ENCODE results near the gene TRIM26.

Gene TRIM26

DNA sequence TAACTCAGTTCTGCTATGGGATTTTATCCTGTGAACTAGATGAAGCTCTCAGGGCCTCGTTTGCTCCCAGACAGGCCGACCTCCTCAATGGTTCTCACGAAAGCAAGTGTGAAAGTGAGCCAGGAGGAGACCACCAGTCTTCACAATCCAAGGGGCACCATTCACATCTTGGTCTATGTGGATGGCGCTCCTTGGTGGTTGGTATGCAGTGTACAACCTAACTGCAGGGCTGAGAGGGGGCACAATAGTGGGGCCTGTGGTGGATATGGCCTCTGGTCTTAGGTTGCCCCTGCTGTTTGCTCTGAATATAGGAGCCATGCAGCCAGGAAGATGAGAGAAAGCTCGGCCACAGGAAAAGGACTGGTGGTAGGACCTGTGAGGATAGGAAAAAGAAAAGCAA lies 24.7 kb downstream of the TRIM26 start:
- ATAC-seq = no peak
- TF ChIP-seq ESRRG (CRISPR knock-in tag; IDR thresholded peaks at IDR 0.05) (no peak), ZFP3 (CRISPR knock-in tag; IDR thresholded peaks at IDR 0.05) (no peak), ZNF70 (CRISPR knock-in tag; IDR thresholded peaks at IDR 0.05) (no peak), SNAI2 (CRISPR knock-in tag; IDR thresholded peaks at IDR 0.05) (no peak), ZC3H10 (CRISPR knock-in tag; IDR thresholded peaks at IDR 0.05) (no peak), CSDC2 (CRISPR knock-in tag; IDR thresholded peaks at IDR 0.05) (no peak)
- TF ChIP-seq, protein P1, sequence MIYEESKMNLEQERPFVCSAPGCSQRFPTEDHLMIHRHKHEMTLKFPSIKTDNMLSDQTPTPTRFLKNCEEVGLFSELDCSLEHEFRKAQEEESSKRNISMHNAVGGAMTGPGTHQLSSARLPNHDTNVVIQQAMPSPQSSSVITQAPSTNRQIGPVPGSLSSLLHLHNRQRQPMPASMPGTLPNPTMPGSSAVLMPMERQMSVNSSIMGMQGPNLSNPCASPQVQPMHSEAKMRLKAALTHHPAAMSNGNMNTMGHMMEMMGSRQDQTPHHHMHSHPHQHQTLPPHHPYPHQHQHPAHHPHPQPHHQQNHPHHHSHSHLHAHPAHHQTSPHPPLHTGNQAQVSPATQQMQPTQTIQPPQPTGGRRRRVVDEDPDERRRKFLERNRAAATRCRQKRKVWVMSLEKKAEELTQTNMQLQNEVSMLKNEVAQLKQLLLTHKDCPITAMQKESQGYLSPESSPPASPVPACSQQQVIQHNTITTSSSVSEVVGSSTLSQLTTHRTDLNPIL (CRISPR knock-in tag; IDR thresholded peaks at IDR 0.05; ENCODE audit: low read depth) = no peak
- TF ChIP-seq, protein P2, sequence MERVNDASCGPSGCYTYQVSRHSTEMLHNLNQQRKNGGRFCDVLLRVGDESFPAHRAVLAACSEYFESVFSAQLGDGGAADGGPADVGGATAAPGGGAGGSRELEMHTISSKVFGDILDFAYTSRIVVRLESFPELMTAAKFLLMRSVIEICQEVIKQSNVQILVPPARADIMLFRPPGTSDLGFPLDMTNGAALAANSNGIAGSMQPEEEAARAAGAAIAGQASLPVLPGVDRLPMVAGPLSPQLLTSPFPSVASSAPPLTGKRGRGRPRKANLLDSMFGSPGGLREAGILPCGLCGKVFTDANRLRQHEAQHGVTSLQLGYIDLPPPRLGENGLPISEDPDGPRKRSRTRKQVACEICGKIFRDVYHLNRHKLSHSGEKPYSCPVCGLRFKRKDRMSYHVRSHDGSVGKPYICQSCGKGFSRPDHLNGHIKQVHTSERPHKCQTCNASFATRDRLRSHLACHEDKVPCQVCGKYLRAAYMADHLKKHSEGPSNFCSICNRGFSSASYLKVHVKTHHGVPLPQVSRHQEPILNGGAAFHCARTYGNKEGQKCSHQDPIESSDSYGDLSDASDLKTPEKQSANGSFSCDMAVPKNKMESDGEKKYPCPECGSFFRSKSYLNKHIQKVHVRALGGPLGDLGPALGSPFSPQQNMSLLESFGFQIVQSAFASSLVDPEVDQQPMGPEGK (CRISPR knock-in tag; IDR thresholded peaks at IDR 0.05; ENCODE audit: borderline replicate concordance) = no peak
- TF ChIP-seq, protein P3, sequence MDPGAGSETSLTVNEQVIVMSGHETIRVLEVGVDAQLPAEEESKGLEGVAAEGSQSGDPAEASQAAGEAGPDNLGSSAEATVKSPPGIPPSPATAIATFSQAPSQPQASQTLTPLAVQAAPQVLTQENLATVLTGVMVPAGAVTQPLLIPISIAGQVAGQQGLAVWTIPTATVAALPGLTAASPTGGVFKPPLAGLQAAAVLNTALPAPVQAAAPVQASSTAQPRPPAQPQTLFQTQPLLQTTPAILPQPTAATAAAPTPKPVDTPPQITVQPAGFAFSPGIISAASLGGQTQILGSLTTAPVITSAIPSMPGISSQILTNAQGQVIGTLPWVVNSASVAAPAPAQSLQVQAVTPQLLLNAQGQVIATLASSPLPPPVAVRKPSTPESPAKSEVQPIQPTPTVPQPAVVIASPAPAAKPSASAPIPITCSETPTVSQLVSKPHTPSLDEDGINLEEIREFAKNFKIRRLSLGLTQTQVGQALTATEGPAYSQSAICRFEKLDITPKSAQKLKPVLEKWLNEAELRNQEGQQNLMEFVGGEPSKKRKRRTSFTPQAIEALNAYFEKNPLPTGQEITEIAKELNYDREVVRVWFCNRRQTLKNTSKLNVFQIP (CRISPR knock-in tag; IDR thresholded peaks at IDR 0.05; ENCODE audit: borderline replicate concordance, low read depth) = no peak
- TF ChIP-seq, protein P4, sequence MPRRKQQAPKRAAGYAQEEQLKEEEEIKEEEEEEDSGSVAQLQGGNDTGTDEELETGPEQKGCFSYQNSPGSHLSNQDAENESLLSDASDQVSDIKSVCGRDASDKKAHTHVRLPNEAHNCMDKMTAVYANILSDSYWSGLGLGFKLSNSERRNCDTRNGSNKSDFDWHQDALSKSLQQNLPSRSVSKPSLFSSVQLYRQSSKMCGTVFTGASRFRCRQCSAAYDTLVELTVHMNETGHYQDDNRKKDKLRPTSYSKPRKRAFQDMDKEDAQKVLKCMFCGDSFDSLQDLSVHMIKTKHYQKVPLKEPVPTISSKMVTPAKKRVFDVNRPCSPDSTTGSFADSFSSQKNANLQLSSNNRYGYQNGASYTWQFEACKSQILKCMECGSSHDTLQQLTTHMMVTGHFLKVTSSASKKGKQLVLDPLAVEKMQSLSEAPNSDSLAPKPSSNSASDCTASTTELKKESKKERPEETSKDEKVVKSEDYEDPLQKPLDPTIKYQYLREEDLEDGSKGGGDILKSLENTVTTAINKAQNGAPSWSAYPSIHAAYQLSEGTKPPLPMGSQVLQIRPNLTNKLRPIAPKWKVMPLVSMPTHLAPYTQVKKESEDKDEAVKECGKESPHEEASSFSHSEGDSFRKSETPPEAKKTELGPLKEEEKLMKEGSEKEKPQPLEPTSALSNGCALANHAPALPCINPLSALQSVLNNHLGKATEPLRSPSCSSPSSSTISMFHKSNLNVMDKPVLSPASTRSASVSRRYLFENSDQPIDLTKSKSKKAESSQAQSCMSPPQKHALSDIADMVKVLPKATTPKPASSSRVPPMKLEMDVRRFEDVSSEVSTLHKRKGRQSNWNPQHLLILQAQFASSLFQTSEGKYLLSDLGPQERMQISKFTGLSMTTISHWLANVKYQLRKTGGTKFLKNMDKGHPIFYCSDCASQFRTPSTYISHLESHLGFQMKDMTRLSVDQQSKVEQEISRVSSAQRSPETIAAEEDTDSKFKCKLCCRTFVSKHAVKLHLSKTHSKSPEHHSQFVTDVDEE (CRISPR knock-in tag; IDR thresholded peaks at IDR 0.05) = no peak

DNA sequence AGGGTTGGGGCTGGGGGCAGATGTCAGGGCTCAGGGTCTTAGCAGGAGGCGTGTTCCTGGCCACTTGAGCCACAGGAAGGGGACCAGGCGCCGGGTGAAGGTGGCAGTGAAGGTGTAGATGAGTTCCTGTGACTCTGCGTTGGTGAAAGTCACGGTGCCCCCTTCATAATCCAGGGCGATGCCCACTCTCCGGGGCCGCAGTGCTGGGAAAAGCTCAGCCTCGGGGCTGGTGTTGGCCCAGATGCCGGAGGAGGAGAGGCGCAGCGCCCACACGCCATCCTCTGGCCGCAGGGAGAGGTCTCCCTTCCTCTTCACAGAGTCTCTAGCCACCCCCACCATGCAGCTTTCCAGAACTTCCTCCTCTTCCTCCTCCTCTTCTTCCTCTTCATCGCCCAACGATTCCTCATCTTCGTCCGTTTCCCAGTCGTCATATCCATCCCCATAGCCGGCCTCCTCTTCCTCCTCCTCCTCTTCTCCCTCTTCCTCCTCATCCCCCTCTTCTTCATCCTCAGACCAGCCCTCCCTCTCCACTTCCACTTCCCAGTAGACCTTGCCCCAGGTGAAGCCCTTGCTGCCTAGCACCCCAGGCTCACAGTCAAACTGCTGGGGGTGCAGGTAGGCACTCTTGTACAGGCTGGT lies 27.2 kb downstream of the TRIM26 start:
- TF ChIP-seq OSR1 (CRISPR knock-in tag; IDR thresholded peaks at IDR 0.05) (no peak), ZC3H10 (CRISPR knock-in tag; IDR thresholded peaks at IDR 0.05) (no peak), ESRRG (CRISPR knock-in tag; IDR thresholded peaks at IDR 0.05) (no peak), ZFP3 (CRISPR knock-in tag; IDR thresholded peaks at IDR 0.05) (no peak), BACH2 (CRISPR knock-in tag; IDR thresholded peaks at IDR 0.05; ENCODE audit: borderline replicate concordance) (no peak), SNAI2 (CRISPR knock-in tag; IDR thresholded peaks at IDR 0.05) (no peak), ZNF70 (CRISPR knock-in tag; IDR thresholded peaks at IDR 0.05) (no peak), GLIS3 (CRISPR knock-in tag; IDR thresholded peaks at IDR 0.05) (no peak), ZNF8 (CRISPR knock-in tag; IDR thresholded peaks at IDR 0.05) (no peak), ZFP30 (CRISPR knock-in tag; IDR thresholded peaks at IDR 0.05) (no peak), ZNF565 (CRISPR knock-in tag; conservative IDR thresholded peaks at IDR 0.05; ENCODE audit: low read depth) (no peak)
- TF ChIP-seq, protein P1 (CRISPR knock-in tag; IDR thresholded peaks at IDR 0.05; ENCODE audit: low read depth) = no peak
- TF ChIP-seq, protein P3 (CRISPR knock-in tag; IDR thresholded peaks at IDR 0.05; ENCODE audit: borderline replicate concordance, low read depth) = no peak
- TF ChIP-seq, protein P4 (CRISPR knock-in tag; IDR thresholded peaks at IDR 0.05) = no peak
- TF ChIP-seq, protein P2 (CRISPR knock-in tag; IDR thresholded peaks at IDR 0.05; ENCODE audit: borderline replicate concordance) = no peak
- ATAC-seq = no peak
